ENCODE measurements around the gene FCN1. TPM values are rescaled to one million over a fixed set of nuclear protein-coding genes. Genes with fewer than 3 reads are reported as not detected.

The FCN1 gene
- total RNA-seq, 1 donor from 2014 or later = not detected

GRCh38 chr9:134879664-134880483, 37.8 kb downstream of the FCN1 start:
- DNase-seq (ENCODE audit: low spot score, unreplicated experiment) = no peak
- Mint-ChIP-seq H3K27ac (no peak overlapping the region), H3K4me3 (ENCODE audit: low read depth) (no peak overlapping the region), H3K9me3 (ENCODE audit: low read depth) (no peaks in the 10 kb centered on the region), H3K27me3 (peaks cover 14% of the 10 kb centered on the region), H3K4me1 (ENCODE audit: low read depth) (no peaks in the 10 kb centered on the region), H3K36me3 (ENCODE audit: insufficient read depth) (no peaks in the 10 kb centered on the region)
- no peak for TF ChIP-seq CTCF (IDR thresholded peaks at IDR 0.05; ENCODE audit: unreplicated experiment)

GRCh38 chr9:134877541-134877940, 40.2 kb downstream of the FCN1 start:
- Mint-ChIP-seq H3K4me1 (ENCODE audit: low read depth) (no peaks in the 10 kb centered on the region), H3K4me3 (ENCODE audit: low read depth) (no peak overlapping the region), H3K27me3 (peaks cover 14% of the 10 kb centered on the region), H3K27ac (no peak overlapping the region), H3K36me3 (ENCODE audit: insufficient read depth) (no peaks in the 10 kb centered on the region), H3K9me3 (ENCODE audit: low read depth) (no peaks in the 10 kb centered on the region)
- DNase-seq (ENCODE audit: low spot score, unreplicated experiment) = no peak
- TF ChIP-seq CTCF (IDR thresholded peaks at IDR 0.05; ENCODE audit: unreplicated experiment) = no peak

GRCh38 chr9:134875371-134875770, 42.3 kb downstream of the FCN1 start:
- no peaks in the 10 kb centered on the region for H3K9me3 Mint-ChIP-seq (ENCODE audit: low read depth)
- TF ChIP-seq CTCF (IDR thresholded peaks at IDR 0.05; ENCODE audit: unreplicated experiment) = no peak
- no peak overlapping the region for H3K27ac Mint-ChIP-seq
- H3K4me1 Mint-ChIP-seq (ENCODE audit: low read depth) = no peaks in the 10 kb centered on the region
- DNase-seq (ENCODE audit: low spot score, unreplicated experiment) = no peak
- H3K4me3 Mint-ChIP-seq (ENCODE audit: low read depth) = no peak overlapping the region
- no peaks in the 10 kb centered on the region for H3K36me3 Mint-ChIP-seq (ENCODE audit: insufficient read depth)
- peaks cover 17% of the 10 kb centered on the region for H3K27me3 Mint-ChIP-seq

GRCh38 chr9:134872482-134873231, 45.1 kb downstream of the FCN1 start:
- Mint-ChIP-seq H3K27me3 (peaks cover 14% of the 10 kb centered on the region), H3K4me1 (ENCODE audit: low read depth) (no peaks in the 10 kb centered on the region), H3K9me3 (ENCODE audit: low read depth) (no peaks in the 10 kb centered on the region), H3K4me3 (ENCODE audit: low read depth) (no peak overlapping the region), H3K36me3 (ENCODE audit: insufficient read depth) (no peaks in the 10 kb centered on the region), H3K27ac (no peak overlapping the region)
- no peak for TF ChIP-seq CTCF (IDR thresholded peaks at IDR 0.05; ENCODE audit: unreplicated experiment)
- no peak for DNase-seq (ENCODE audit: low spot score, unreplicated experiment)

- Mint-ChIP-seq H3K27me3 (peaks cover 7% of the 10 kb centered on the region), H3K27ac (no peak overlapping the region), H3K4me1 (ENCODE audit: low read depth) (no peaks in the 10 kb centered on the region), H3K9me3 (ENCODE audit: low read depth) (no peaks in the 10 kb centered on the region), H3K4me3 (ENCODE audit: low read depth) (no peak overlapping the region), H3K36me3 (ENCODE audit: insufficient read depth) (no peaks in the 10 kb centered on the region)
- no peak for TF ChIP-seq CTCF (IDR thresholded peaks at IDR 0.05; ENCODE audit: unreplicated experiment)
- DNase-seq (ENCODE audit: low spot score, unreplicated experiment) = no peak
These were observed 45.9 kb downstream of the FCN1 start for GRCh38 chr9:134871697-134872340.
